Spleen (tissue), 7 donors: ENCODE data around the gene ABCG8.

Source experiments
- CTCF ChIP-seq, 11 experiments: fragments of 200-600 bp in 7 of 11; fragments of 450-650 bp in 4 of 11; sonication (generic) in 4 of 11; IDR thresholded peaks in 8 of 11; conservative IDR thresholded peaks in 3 of 11; 1 replicate in 7 of 11; 2 replicates in 4 of 11; pipeline versions ENCODE4 v1.4.0 to v1.8.0; 2016 to 2021; ENCODE audit warnings: antibody characterized with exemption in 11 of 11, inconsistent platforms in 4 of 11, mild to moderate bottlenecking in 1 of 11
- POLR2A ChIP-seq, 3 donors: fragments of 450-650 bp; IDR thresholded peaks; one replicate each; pipeline ENCODE4 v1.5.1; 2017; ENCODE audit warnings: antibody characterized with exemption in 3 of 3, mild to moderate bottlenecking in 1 of 3
- donor health status: DM: no; HTN: no; CAD: no; lungs with moderate emphysema.
- donor health status: DM: no; HTN: no; CAD: no.
- donor health status: DM: no; HTN: no; CAD: no.

- TF ChIP-seq CTCF (IDR thresholded peaks at IDR 0.05 in 8 of 11, conservative IDR thresholded peaks at IDR 0.05 in 3 of 11) (no peak), POLR2A (IDR thresholded peaks at IDR 0.05) (no peak)
These were observed 33.4 kb downstream of the ABCG8 start for GRCh38 chr2:43872151-43872550.
